HG03378 (cell line): ENCODE data around the gene INPP4A.

Source experiments
- ATAC-seq: cut with Tn5 transposase; IDR thresholded peaks from one replicate; pipeline ENCODE4 v1.9.1; 2021; ENCODE audit warnings: mild to moderate bottlenecking, moderate library complexity; ENCODE audit not compliant: unreplicated experiment

Gene INPP4A

GRCh38 chr2:98459496-98460175, 15.0 kb downstream of the INPP4A start:
- peak; percentile 24 for ATAC-seq

GRCh38 chr2:98460573-98461497, 16.2 kb downstream of the INPP4A start:
- peak; percentile 59 for ATAC-seq

- ATAC-seq, result no peak
Measured at GRCh38 chr2:98461498-98462049, 16.9 kb downstream of the INPP4A start.

GRCh38 chr2:98463081-98463481, 18.4 kb downstream of the INPP4A start:
- no peak for ATAC-seq

- no peak for ATAC-seq
Measured at GRCh38 chr2:98463551-98463971, 18.9 kb downstream of the INPP4A start.

- ATAC-seq, result no peak
Measured at GRCh38 chr2:98463988-98464771, 19.5 kb downstream of the INPP4A start.

GRCh38 chr2:98464772-98465310, 20.2 kb downstream of the INPP4A start:
- peak; percentile 40 for ATAC-seq

GRCh38 chr2:98465456-98466226, 21.0 kb downstream of the INPP4A start:
- ATAC-seq, result no peak

GRCh38 chr2:98467082-98467536, 22.5 kb downstream of the INPP4A start:
- no peak for ATAC-seq

GRCh38 chr2:98467652-98468051, 23.0 kb downstream of the INPP4A start:
- no peak for ATAC-seq

- peak; percentile 37 for ATAC-seq
Measured at GRCh38 chr2:98468621-98469236, 24.1 kb downstream of the INPP4A start.

GRCh38 chr2:98469862-98470544, 25.3 kb downstream of the INPP4A start:
- no peak for ATAC-seq

- no peak for ATAC-seq
Measured at GRCh38 chr2:98470851-98471255, 26.2 kb downstream of the INPP4A start.

- ATAC-seq, result no peak
Measured at GRCh38 chr2:98471402-98472131, 26.9 kb downstream of the INPP4A start.

- no peak for ATAC-seq
Measured at GRCh38 chr2:98472132-98472650, 27.5 kb downstream of the INPP4A start.

GRCh38 chr2:98472961-98473746, 28.5 kb downstream of the INPP4A start:
- ATAC-seq, result no peak
